ENCODE data around the gene SMYD3. TPM values are rescaled to one million over a fixed set of nuclear protein-coding genes. Genes with fewer than 3 reads are reported as not detected.

The SMYD3 gene
- total and polyA plus RNA-seq, 4 donors, result 10.5 to 40.1 (median 32.5) TPM

GRCh38 chr1:245834002-245834401 lies 673.1 kb downstream of the SMYD3 start:
- no peak for TF ChIP-seq CTCF (IDR thresholded peaks at IDR 0.05; ENCODE audit: control extremely low read depth, extremely low read depth)
- Histone ChIP-seq H3K4me3 (no peak overlapping the region), H3K27me3 (ENCODE audit: control insufficient read depth in 3 of 3, insufficient read depth in 3 of 3, low read length in 2 of 3) (no peaks in the 10 kb centered on the region), H3K4me1 (ENCODE audit: control insufficient read depth in 5 of 5, insufficient read depth in 5 of 5, low read length in 5 of 5) (peaks cover 0 to 1% (median 0%) of the 10 kb centered on the region in 5 donors), H3K9me3 (ENCODE audit: control insufficient read depth in 4 of 4, insufficient read depth in 3 of 4, low read length in 3 of 4) (no peaks in the 10 kb centered on the region), H3K27ac (ENCODE audit: low read depth in 1 of 2, low read length in 1 of 2) (no peak overlapping the region), H3K36me3 (ENCODE audit: control insufficient read depth in 4 of 4, insufficient read depth in 4 of 4, low read length in 4 of 4) (no peaks in the 10 kb centered on the region), H3K9ac (ENCODE audit: insufficient read depth in 1 of 2, low read length in 2 of 2) (no peak overlapping the region)
- WGBS, 2 donors, result 96% methylated on average over 5 of the region's 5 CpGs
- no peak for DNase-seq
- no peak for ATAC-seq (ENCODE audit: insufficient read depth, low FRiP score)

GRCh38 chr1:245832771-245833527 lies 674.1 kb downstream of the SMYD3 start:
- H3K4me1 ChIP-seq (ENCODE audit: control insufficient read depth in 5 of 5, insufficient read depth in 5 of 5, low read length in 5 of 5), result no peaks in the 10 kb centered on the region
- H3K27me3 ChIP-seq (ENCODE audit: control insufficient read depth in 3 of 3, insufficient read depth in 3 of 3, low read length in 2 of 3), result no peaks in the 10 kb centered on the region
- no peaks in the 10 kb centered on the region for H3K36me3 ChIP-seq (ENCODE audit: control insufficient read depth in 4 of 4, insufficient read depth in 4 of 4, low read length in 4 of 4)
- no peak overlapping the region for H3K9ac ChIP-seq (ENCODE audit: insufficient read depth in 1 of 2, low read length in 2 of 2)
- no peak for TF ChIP-seq CTCF (IDR thresholded peaks at IDR 0.05; ENCODE audit: control extremely low read depth, extremely low read depth)
- 92 to 95% methylated on average over 7 of the region's 7 CpGs for WGBS, 2 donors
- no peak overlapping the region for H3K4me3 ChIP-seq
- H3K9me3 ChIP-seq (ENCODE audit: control insufficient read depth in 4 of 4, insufficient read depth in 3 of 4, low read length in 3 of 4), result no peaks in the 10 kb centered on the region
- ATAC-seq (ENCODE audit: insufficient read depth, low FRiP score) (no peak), DNase-seq (no peak)
- no peak overlapping the region for H3K27ac ChIP-seq (ENCODE audit: low read depth in 1 of 2, low read length in 1 of 2)

- TF ChIP-seq CTCF (IDR thresholded peaks at IDR 0.05; ENCODE audit: control extremely low read depth, extremely low read depth), result no peak
- H3K4me3 ChIP-seq, result no peak overlapping the region
- H3K36me3 ChIP-seq (ENCODE audit: control insufficient read depth in 4 of 4, insufficient read depth in 4 of 4, low read length in 4 of 4), result peaks cover 0 to 3% (median 0%) of the 10 kb centered on the region in 4 donors
- WGBS, 2 donors, result 83 to 87% methylated on average over 9 of the region's 9 CpGs
- no peaks in the 10 kb centered on the region for H3K27me3 ChIP-seq (ENCODE audit: control insufficient read depth in 3 of 3, insufficient read depth in 3 of 3, low read length in 2 of 3)
- peaks cover 0 to 3% (median 0%) of the 10 kb centered on the region in 4 donors for H3K9me3 ChIP-seq (ENCODE audit: control insufficient read depth in 4 of 4, insufficient read depth in 3 of 4, low read length in 3 of 4)
- ATAC-seq (ENCODE audit: insufficient read depth, low FRiP score), result no peak
- H3K9ac ChIP-seq (ENCODE audit: insufficient read depth in 1 of 2, low read length in 2 of 2), result no peak overlapping the region
- H3K4me1 ChIP-seq (ENCODE audit: control insufficient read depth in 5 of 5, insufficient read depth in 5 of 5, low read length in 5 of 5), result no peaks in the 10 kb centered on the region
- H3K27ac ChIP-seq (ENCODE audit: low read depth in 1 of 2, low read length in 1 of 2), result no peak overlapping the region
- no peak for DNase-seq
Observed at GRCh38 chr1:245831518-245831917, 675.6 kb downstream of the SMYD3 start.
